ENCODE measurements around the gene HS6ST3.

Gene HS6ST3

GRCh38 chr13:96862093-96862492 is 772.2 kb downstream of the HS6ST3 start:
- H3K9me3 ChIP-seq (ENCODE audit: insufficient read depth, low read length): no peaks in the 10 kb centered on the region
- no peak overlapping the region for H3K4me2 ChIP-seq (ENCODE audit: low read length)
- no peaks in the 10 kb centered on the region for H3K4me1 ChIP-seq (ENCODE audit: low read length)
- no peaks in the 10 kb centered on the region for H4K20me1 ChIP-seq (ENCODE audit: insufficient read depth, low read length)
- no peak overlapping the region for H3K9ac ChIP-seq (ENCODE audit: low read length)
- H3K79me2 ChIP-seq (ENCODE audit: low read length): no peaks in the 10 kb centered on the region
- no peaks in the 10 kb centered on the region for H3K36me3 ChIP-seq (replicated peaks; ENCODE audit: low read depth, low read length)
- H3K27me3 ChIP-seq (ENCODE audit: low read depth, low read length): no peaks in the 10 kb centered on the region
- no peak overlapping the region for H2AFZ ChIP-seq (ENCODE audit: low read depth, low read length)
- TF ChIP-seq EZH2phosphoT487 (IDR thresholded peaks at IDR 0.05; ENCODE audit: low read depth): no peak
- TF ChIP-seq, protein P1, sequence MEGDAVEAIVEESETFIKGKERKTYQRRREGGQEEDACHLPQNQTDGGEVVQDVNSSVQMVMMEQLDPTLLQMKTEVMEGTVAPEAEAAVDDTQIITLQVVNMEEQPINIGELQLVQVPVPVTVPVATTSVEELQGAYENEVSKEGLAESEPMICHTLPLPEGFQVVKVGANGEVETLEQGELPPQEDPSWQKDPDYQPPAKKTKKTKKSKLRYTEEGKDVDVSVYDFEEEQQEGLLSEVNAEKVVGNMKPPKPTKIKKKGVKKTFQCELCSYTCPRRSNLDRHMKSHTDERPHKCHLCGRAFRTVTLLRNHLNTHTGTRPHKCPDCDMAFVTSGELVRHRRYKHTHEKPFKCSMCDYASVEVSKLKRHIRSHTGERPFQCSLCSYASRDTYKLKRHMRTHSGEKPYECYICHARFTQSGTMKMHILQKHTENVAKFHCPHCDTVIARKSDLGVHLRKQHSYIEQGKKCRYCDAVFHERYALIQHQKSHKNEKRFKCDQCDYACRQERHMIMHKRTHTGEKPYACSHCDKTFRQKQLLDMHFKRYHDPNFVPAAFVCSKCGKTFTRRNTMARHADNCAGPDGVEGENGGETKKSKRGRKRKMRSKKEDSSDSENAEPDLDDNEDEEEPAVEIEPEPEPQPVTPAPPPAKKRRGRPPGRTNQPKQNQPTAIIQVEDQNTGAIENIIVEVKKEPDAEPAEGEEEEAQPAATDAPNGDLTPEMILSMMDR (IDR thresholded peaks at IDR 0.05; ENCODE audit: low read depth, low read length): no peak
- H3K4me3 ChIP-seq (ENCODE audit: low read length): no peak overlapping the region
- H3K27ac ChIP-seq (ENCODE audit: low read length): no peak overlapping the region

GRCh38 chr13:96862999-96863398 is 773.1 kb downstream of the HS6ST3 start:
- no peaks in the 10 kb centered on the region for H3K36me3 ChIP-seq (replicated peaks; ENCODE audit: low read depth, low read length)
- H4K20me1 ChIP-seq (ENCODE audit: insufficient read depth, low read length): no peaks in the 10 kb centered on the region
- no peak overlapping the region for H3K4me3 ChIP-seq (ENCODE audit: low read length)
- H3K79me2 ChIP-seq (ENCODE audit: low read length): no peaks in the 10 kb centered on the region
- TF ChIP-seq EZH2phosphoT487 (IDR thresholded peaks at IDR 0.05; ENCODE audit: low read depth): no peak
- TF ChIP-seq, protein P1 (IDR thresholded peaks at IDR 0.05; ENCODE audit: low read depth, low read length): no peak
- H3K9me3 ChIP-seq (ENCODE audit: insufficient read depth, low read length): no peaks in the 10 kb centered on the region
- no peak overlapping the region for H3K9ac ChIP-seq (ENCODE audit: low read length)
- H3K27ac ChIP-seq (ENCODE audit: low read length): no peak overlapping the region
- no peaks in the 10 kb centered on the region for H3K27me3 ChIP-seq (ENCODE audit: low read depth, low read length)
- H3K4me1 ChIP-seq (ENCODE audit: low read length): no peaks in the 10 kb centered on the region
- no peak overlapping the region for H3K4me2 ChIP-seq (ENCODE audit: low read length)
- no peak overlapping the region for H2AFZ ChIP-seq (ENCODE audit: low read depth, low read length)

GRCh38 chr13:96871469-96871868 is 781.6 kb downstream of the HS6ST3 start:
- no peaks in the 10 kb centered on the region for H3K79me2 ChIP-seq (ENCODE audit: low read length)

DNA sequence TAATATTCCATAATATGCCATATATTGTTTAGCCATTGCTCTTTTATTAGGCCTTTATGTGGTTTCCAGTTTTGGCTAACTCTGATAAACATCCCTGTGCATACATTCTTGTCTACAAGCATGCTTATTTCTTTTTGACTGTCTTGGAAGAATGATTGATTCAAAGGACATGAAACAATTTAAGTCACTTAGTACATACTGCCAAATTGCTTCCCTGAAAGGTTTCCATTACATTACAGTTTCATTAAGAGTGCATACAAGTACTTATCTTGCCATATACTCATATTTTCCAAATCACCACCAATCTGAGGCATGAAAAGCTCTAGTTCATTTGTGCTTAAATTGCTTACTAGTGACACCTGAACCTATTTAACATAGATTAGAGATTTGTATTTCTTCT is 790.5 kb downstream of the HS6ST3 start:
- Histone ChIP-seq H3K9me3 (ENCODE audit: insufficient read depth, low read length) (no peaks in the 10 kb centered on the region), H3K36me3 (replicated peaks; ENCODE audit: low read depth, low read length) (no peaks in the 10 kb centered on the region)

More at GRCh38 chr13:96871469-96871868, 781.6 kb downstream of the HS6ST3 start:
- no peak overlapping the region for H2AFZ ChIP-seq (ENCODE audit: low read depth, low read length)
- no peak for TF ChIP-seq EZH2phosphoT487 (IDR thresholded peaks at IDR 0.05; ENCODE audit: low read depth)
- TF ChIP-seq, protein P1 (IDR thresholded peaks at IDR 0.05; ENCODE audit: low read depth, low read length): no peak
- H3K36me3 ChIP-seq (replicated peaks; ENCODE audit: low read depth, low read length): no peaks in the 10 kb centered on the region
- no peak overlapping the region for H3K9ac ChIP-seq (ENCODE audit: low read length)
- H3K27me3 ChIP-seq (ENCODE audit: low read depth, low read length): no peaks in the 10 kb centered on the region
- no peaks in the 10 kb centered on the region for H3K9me3 ChIP-seq (ENCODE audit: insufficient read depth, low read length)
- no peak overlapping the region for H3K4me3 ChIP-seq (ENCODE audit: low read length)
- no peak overlapping the region for H3K27ac ChIP-seq (ENCODE audit: low read length)
- H3K4me1 ChIP-seq (ENCODE audit: low read length): no peaks in the 10 kb centered on the region
- no peaks in the 10 kb centered on the region for H4K20me1 ChIP-seq (ENCODE audit: insufficient read depth, low read length)
- no peak overlapping the region for H3K4me2 ChIP-seq (ENCODE audit: low read length)

More for the DNA sequence above, 790.5 kb downstream of the HS6ST3 start:
- H3K9ac ChIP-seq (ENCODE audit: low read length): no peak overlapping the region
- no peaks in the 10 kb centered on the region for H3K4me1 ChIP-seq (ENCODE audit: low read length)
- H3K27ac ChIP-seq (ENCODE audit: low read length): no peak overlapping the region
- H3K4me2 ChIP-seq (ENCODE audit: low read length): no peak overlapping the region
- no peaks in the 10 kb centered on the region for H4K20me1 ChIP-seq (ENCODE audit: insufficient read depth, low read length)
- no peak overlapping the region for H3K4me3 ChIP-seq (ENCODE audit: low read length)
- H3K27me3 ChIP-seq (ENCODE audit: low read depth, low read length): no peaks in the 10 kb centered on the region
- no peaks in the 10 kb centered on the region for H3K79me2 ChIP-seq (ENCODE audit: low read length)
- H2AFZ ChIP-seq (ENCODE audit: low read depth, low read length): no peak overlapping the region
- no peak for TF ChIP-seq EZH2phosphoT487 (IDR thresholded peaks at IDR 0.05; ENCODE audit: low read depth)
- TF ChIP-seq, protein P1 (IDR thresholded peaks at IDR 0.05; ENCODE audit: low read depth, low read length): no peak

Measured in OCI-LY3 (cell line).